Right kidney (tissue), 1 donor: Measurements from ENCODE around the gene PTPRG.

Experiments used
- DNase-seq: peaks from one replicate; pipeline ENCODE4 v3.0.0-alpha.2; 2016

The PTPRG gene

GRCh38 chr3:62154457-62155148 lies 593.2 kb downstream of the PTPRG start:
- DNase-seq = no peak

GRCh38 chr3:62159056-62159708 lies 597.8 kb downstream of the PTPRG start:
- DNase-seq = no peak

DNA sequence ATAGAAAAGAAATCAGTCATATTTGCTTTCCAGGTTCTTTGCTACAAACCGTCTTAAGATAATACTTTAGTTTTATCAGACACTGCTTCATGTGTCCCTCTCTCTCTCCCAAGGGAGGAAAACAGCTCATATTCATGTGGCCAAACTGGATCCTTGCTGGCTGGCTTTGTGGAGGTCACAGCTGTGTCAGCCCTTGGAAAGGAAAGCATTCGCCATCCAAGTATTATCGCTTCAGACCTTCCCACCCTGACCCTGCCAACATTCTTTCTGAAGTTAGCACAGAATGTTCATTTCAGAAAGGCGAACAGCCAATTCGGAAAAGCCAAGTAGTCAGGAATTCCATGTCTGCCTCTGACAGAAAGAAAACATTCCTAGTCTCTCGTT lies 598.3 kb downstream of the PTPRG start:
- no peak for DNase-seq

- no peak for DNase-seq
These were observed 600.0 kb downstream of the PTPRG start for GRCh38 chr3:62161371-62161770.

DNA sequence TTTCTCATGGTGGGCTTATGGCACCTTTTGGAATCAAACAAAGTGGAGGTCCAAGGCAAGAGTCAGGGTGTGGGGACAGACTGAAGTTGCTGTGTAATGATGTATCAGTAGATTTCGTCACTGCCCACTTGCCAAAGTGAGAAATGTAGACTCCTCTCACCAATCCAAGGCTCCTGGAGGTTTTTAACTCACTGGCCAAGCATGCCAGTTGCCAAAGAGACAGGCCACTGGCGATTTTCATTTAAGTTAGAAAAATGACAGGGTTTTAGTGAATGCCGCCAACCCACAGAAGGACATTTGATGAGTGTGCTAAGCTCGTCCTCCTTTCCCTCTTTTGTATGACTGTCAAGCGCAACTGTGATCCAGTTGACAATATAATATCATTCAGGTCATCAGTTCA lies 602.8 kb downstream of the PTPRG start:
- DNase-seq = no peak

- no peak for DNase-seq
These were observed 603.4 kb downstream of the PTPRG start for GRCh38 chr3:62164746-62165145.

- no peak for DNase-seq
These were observed 606.3 kb downstream of the PTPRG start for GRCh38 chr3:62167566-62168262.

- no peak for DNase-seq
These were observed 607.0 kb downstream of the PTPRG start for GRCh38 chr3:62168356-62168755.

- no peak for DNase-seq
These were observed 608.7 kb downstream of the PTPRG start for GRCh38 chr3:62169906-62170660.

DNA sequence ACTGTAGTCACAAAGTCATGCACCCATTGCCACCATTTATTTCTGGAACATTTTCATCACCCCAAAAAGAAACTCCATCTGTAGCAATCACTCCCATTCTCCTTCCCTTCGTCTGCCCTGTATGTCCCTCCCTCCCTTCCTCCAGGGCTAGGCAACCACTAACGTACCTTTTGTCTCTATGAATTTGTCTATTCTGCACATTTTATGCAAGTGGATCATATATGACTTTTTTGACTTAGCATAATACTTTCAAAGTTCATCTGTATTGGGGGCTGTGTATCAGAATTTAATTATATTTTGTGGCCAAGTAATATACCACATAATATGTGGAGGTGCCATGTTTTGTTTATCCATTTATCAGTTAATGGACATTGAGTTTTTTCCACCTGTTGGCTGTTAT lies 610.4 kb downstream of the PTPRG start:
- DNase-seq = no peak

DNA sequence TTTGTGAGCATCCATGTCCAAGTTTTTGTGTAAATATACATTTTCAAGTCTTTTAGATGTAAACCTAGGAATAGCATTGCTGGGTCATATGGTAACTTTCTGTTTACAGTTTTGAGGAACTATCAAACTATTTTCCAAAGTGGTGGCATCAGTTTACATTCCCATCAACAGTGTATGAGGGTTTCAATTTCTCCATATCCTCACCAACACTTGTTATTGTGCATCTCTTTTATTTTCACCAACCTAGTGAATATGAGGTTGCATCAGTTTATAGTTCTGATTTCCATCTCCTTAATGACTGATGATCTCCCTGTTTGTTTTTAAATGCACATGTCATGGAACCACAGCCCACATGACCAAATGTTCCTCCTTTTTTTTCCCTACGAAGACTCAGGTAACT lies 610.8 kb downstream of the PTPRG start:
- DNase-seq = no peak

GRCh38 chr3:62173939-62174515 lies 612.7 kb downstream of the PTPRG start:
- DNase-seq = no peak

DNA sequence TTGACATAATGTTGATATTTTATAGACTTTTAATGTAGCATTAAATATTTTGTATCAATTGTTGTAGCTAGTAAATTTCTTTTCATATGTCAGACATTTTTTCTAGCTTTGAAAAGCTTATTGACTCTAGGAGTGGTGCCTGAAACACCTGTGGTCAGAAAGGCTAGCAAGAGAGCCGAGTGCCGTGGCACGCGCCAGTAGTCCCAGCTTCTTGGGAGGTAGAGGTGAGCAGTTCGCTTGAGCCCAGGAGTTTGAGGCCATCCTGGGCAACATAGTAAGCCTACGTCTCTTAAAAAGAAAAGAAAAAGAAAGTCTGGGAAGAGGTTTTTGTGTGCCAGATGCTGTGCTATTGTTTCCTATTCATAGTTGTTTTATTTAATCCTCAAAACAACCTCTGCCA lies 613.8 kb downstream of the PTPRG start:
- DNase-seq = no peak

DNA sequence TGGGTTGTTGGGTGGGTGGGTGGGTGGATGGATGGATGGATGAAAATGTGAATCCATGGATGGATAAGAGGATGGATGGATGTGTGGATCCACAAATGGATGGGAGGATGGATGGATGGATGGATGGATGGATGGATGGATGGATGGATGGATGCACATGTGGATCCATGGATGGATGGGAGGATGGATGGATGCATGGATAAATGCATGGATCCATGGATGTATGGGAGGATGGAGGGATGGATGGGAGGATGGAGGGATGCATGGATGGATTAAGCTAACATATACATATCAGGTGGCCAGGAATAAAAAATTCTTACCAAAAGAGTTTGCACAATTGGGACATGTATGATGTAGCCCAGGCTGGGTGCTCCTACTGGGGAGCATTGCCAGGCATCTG lies 616.7 kb downstream of the PTPRG start:
- no peak for DNase-seq

- DNase-seq = no peak
These were observed 617.6 kb downstream of the PTPRG start for GRCh38 chr3:62178739-62179600.

DNA sequence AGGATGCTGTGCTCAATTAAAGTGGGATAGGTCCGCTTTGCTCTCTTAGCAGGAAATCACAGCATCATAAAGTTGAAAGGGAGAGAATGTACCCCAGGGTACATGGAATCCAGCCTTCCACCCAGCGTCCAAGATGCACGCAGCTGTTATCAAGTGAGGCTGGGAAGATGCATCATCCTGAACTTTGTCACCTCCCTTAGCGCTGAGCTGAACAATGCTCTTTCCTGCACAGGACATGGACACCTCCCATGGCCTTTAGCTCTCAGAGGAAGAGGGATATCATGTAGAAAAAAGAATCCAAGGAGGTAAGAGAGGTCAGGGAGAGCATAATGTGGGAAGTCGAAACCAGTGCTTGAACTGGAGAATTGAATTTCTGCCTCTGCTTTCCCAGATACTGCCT lies 619.1 kb downstream of the PTPRG start:
- no peak for DNase-seq

GRCh38 chr3:62183087-62183486 lies 621.7 kb downstream of the PTPRG start:
- no peak for DNase-seq

DNA sequence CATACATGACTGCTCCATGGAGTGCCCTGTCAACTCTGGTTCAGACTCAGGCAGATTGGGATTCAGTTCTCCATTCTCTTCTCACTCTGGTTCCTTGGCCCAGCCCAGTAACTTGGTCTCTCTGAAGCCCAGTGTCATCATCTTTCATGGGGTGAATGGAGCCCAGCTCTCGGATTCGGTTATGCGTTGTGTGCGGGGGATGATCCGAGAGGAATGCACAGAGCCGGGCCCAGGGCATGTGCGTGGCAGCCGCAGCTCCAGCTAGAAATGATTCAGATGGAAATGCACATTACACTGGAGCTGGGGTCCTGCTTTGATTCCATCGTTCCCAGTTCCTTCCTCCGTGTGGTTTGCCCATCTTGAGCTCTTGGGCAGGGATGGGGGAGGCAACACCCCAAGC lies 622.6 kb downstream of the PTPRG start:
- peak; percentile 30 for DNase-seq

GRCh38 chr3:62184559-62184958 lies 623.2 kb downstream of the PTPRG start:
- DNase-seq = no peak

GRCh38 chr3:62187022-62187431 lies 625.7 kb downstream of the PTPRG start:
- no peak for DNase-seq

GRCh38 chr3:62188681-62189375 lies 627.5 kb downstream of the PTPRG start:
- DNase-seq = peak; percentile 71
